Activated CD4-positive, CD25-positive, alpha-beta regulatory T cell treated with anti-CD3 and anti-CD28 coated beads, Interleukin-2, amount 50 U/mL, for 72 hours (primary cell): ENCODE results near the gene GALNTL6.
"Not testable (repeated sequence)": the region's sequence is repeated elsewhere in the genome, so short reads cannot be mapped to it uniquely, and the experiment has no call there.

Experiments
- DNase-seq: peaks from one replicate; pipeline ENCODE4 v3.0.0; 2021

The GALNTL6 gene

GRCh38 chr4:172963498-172964294 lies 1150.5 kb downstream of the GALNTL6 start:
- DNase-seq: no peak

DNA sequence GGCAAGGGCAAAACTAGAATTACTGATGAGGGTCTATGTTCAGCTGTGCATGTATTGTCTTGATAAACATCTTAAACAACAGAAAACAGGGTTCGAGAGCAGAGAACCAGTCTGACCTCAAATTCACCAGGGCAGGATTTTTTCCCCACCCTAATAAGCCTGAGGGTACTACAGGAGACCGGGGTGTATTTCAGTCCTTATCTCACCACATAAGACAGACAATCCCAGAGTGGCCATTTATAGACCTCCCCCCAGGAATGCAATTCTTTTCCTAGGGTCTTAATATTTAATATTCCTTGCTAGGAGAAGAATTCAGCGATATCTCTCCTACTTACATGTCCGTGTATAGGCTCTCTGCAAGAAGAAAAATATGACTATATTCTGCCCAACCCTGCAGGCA lies 1157.0 kb downstream of the GALNTL6 start:
- DNase-seq: not testable (repeated sequence)

DNA sequence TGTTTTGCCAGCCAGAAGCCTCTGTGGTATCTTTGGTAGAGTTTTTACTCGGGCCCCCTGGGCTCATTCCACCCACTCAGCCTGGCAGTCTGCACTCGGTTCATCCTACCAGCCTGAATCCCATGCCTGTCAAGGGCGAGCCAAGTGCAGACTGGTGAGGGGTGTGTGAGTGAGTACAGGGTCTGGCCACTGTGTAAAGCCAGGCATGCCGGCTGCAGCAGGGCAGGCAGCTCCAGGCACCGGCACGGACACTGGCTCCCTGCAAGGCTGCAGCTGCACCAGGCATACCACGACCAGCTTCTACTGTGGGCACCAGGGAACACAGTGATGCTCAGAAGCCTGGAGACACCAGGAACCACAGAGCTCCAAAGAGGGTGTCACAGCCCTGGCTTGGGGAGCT lies 1161.4 kb downstream of the GALNTL6 start:
- DNase-seq: no peak

DNA sequence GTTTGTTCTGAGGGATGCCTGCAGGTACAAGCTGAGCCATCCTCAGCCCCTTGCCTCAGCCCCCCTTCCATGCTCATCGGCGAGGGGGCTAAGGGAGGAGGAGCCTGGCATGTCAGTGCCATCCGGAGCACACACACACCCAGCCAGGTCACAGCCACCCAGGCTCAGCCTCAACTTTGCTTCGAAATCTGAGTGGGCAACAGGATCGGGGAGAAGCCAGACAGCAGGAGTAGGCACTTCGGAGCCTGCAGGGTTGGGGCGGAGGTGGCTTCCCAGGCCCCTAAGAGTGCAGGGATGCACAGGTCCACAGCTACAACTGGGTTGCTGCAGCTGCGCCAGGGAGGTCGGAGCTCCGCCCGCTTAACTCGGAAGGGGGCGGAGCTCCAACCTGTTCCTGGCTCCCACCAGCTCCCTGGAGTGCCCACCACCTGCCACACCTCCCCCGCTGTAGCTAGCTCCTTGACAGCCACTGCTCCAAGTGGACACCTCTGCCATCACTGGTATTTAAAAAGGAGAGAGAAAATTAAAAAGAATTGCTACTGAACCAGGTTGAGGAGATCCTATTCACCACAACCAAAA lies 1162.5 kb downstream of the GALNTL6 start:
- no peak for DNase-seq

- DNase-seq: not testable (repeated sequence)
These were observed 1164.4 kb downstream of the GALNTL6 start for GRCh38 chr4:172977491-172978041.

- no peak for DNase-seq
These were observed 1165.6 kb downstream of the GALNTL6 start for GRCh38 chr4:172978848-172979247.

- no peak for DNase-seq
These were observed 1166.1 kb downstream of the GALNTL6 start for GRCh38 chr4:172979332-172979731.

- no peak for DNase-seq
These were observed 1167.0 kb downstream of the GALNTL6 start for GRCh38 chr4:172980219-172980618.

DNA sequence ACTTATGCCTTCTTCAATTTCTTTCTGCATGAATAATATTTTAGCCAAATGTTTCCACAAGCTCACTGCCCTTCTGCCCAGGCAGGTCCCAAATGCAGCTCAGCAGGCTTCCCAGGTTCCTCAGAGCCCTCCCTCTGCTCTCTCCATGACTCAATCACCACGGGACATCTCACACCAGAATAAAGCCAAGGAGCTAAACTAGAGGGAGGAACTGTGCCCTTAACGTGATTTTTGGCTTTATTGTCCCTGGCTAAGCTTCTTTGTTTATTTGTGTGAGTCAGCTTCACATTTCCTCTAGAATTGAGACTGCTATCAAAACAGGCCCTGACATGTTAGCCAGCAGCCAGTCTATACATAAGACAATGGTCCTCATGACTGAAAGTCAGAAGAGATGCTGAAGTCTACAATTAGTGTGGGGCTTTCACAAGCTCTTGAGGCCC lies 1169.0 kb downstream of the GALNTL6 start:
- no peak for DNase-seq

GRCh38 chr4:172983014-172983413 lies 1169.8 kb downstream of the GALNTL6 start:
- no peak for DNase-seq

- DNase-seq: no peak
These were observed 1170.4 kb downstream of the GALNTL6 start for GRCh38 chr4:172983631-172984030.

DNA sequence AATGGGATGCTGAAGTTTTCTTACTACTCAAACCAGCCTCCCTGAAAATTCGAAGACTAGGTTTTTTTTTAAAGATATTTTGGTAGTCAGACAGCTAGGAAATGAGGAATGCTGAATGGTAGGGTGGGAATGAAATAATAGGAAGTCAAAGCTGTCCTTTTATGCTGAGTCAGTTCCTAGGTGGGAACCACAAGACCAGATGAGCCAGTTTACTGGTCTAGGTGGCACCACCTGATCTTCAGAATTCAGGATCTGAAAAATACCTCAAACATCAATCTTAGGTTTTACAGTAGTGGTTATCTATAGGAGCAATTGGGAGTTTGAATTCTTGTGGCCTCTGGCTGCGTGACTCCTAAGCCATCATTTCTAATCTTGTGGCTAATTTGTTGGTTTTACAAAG lies 1172.3 kb downstream of the GALNTL6 start:
- DNase-seq: no peak

DNA sequence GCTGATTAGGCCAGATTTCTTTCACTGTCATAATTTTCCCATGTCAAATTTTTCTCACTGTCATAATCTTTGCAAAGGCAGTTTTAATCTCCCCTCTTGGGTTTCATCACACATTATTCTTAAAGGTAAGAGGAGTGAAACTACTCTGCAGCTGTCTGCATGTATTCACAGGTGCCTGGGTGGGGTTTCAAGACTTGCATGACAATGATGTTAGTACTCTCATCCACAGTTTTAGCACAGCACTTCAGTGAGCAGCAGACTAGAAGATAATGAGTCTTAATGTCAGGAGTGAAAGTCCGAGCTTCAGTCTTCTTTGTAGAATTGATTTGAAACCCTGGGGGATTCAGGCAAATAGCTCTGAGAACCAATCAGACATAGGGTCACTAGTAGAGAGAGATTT lies 1172.9 kb downstream of the GALNTL6 start:
- DNase-seq: no peak

GRCh38 chr4:172989984-172990820 lies 1177.0 kb downstream of the GALNTL6 start:
- DNase-seq: no peak

- DNase-seq: no peak
These were observed 1179.6 kb downstream of the GALNTL6 start for GRCh38 chr4:172992648-172993378.

DNA sequence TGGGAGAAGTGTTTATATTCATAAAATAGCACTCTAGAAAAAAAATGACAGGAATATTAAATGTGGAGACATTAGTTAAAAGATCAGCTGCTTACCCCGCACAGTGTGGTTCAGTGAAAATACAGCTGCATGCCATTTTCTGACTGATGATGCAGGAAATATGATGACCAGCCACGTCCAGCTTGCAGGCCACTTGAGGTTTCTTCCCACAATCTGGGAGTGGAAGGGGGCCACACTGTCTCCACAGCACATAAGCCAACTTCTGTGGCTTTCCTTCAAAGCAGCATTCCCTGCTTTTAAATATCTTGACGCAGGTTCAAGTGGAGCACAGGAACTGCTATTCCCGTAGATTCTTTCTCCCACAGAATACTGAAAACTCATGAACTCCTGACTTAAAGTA lies 1182.0 kb downstream of the GALNTL6 start:
- DNase-seq: no peak

DNA sequence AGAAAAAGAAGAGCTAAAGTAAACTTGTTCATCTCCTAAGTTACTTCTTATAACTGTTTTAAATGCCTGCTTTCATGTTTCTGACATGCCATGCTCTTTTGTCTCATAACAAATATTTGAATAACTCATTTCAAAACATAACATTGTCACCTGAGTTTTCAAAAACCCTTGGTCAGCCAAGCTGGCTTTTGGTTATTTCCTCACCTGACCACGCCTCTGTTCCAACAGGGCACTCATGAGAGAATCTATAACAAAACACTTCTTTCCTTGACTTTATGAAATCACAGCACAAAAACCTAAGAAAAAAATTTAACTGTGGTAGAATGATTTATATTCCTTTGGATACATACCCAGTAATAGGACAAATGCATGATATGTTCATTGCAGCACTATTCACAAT lies 1182.5 kb downstream of the GALNTL6 start:
- no peak for DNase-seq

- no peak for DNase-seq
These were observed 1183.5 kb downstream of the GALNTL6 start for GRCh38 chr4:172996571-172997216.

GRCh38 chr4:172997217-172997609 lies 1184.0 kb downstream of the GALNTL6 start:
- DNase-seq: no peak

- no peak for DNase-seq
These were observed 1184.7 kb downstream of the GALNTL6 start for GRCh38 chr4:172997856-172998255.

DNA sequence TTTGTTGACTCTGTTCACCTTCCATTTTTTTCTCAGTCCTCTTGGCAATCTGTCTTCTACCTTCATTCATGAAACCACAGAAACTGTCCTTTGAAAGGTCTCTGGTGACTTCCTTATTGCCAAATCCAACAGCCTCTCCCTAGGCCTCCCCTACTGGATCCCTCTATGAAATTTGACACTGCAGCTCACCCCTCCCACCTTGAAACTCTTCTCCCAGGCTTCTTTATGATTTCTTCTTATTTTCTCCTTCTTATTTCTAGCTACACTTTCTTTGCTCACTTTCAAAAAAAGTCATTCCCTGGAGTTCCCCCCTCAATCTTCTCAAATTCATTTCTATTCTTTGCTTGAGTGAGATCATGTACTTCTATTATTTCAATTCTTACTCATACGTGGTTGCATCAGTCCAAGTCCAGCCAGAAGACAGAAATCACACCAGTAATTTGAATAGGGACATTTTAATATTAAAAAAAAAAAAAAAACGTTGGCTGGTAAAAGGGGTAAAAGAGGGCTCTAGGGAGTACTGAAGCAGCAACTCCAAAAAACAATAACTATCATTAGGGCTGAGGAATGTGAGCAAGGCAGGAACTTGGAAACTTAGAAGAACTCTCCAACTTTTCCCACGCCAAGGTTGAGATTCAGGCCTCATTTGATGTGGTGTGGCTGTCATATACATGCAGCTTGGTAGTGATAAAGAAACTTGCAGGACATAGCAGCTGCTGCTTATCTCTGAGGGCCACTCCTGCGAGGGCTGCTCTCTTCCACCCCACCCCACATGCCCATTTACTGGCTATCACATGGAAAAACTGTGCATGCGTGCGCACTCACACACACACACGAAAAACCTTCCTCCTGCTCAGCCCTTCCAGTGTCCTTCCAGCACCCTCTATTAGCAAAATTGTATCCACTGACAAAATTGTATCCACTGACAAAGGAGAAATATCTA lies 1185.6 kb downstream of the GALNTL6 start:
- no peak for DNase-seq
